ENCODE data around the gene ALX3.
"Not testable (repeated sequence)": the region's sequence is repeated elsewhere in the genome, so short reads cannot be mapped to it uniquely, and the experiment has no call there.

The ALX3 gene

DNA sequence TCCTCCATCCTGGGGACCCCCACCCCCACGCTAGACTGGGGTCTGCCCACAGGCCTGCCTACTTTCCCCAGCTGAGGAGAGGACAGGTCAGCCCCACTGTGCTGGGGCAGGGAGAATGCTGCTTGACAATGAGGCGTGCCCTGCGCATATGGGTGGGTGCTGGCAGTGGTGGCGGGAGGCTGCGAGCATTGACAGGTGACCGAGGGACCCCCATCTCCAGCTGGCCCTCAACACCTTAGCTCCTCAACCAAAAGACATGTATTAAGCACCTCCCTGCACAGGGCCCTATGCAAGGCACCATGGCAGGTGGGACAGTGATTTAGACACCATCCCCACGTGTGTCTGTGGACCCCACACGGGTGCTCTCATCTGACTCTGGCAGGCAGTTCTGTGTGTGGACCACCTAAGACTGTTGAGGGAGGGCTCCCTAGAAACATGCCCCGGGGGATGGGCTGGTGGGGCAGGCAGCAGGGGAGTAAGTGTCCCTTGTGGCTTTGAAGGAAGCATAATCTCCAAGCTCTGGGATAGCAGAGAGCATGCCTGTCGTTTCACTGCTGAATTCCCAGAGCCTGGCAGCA, 18.4 kb upstream of the ALX3 start:
- no peak for DNase-seq

DNA sequence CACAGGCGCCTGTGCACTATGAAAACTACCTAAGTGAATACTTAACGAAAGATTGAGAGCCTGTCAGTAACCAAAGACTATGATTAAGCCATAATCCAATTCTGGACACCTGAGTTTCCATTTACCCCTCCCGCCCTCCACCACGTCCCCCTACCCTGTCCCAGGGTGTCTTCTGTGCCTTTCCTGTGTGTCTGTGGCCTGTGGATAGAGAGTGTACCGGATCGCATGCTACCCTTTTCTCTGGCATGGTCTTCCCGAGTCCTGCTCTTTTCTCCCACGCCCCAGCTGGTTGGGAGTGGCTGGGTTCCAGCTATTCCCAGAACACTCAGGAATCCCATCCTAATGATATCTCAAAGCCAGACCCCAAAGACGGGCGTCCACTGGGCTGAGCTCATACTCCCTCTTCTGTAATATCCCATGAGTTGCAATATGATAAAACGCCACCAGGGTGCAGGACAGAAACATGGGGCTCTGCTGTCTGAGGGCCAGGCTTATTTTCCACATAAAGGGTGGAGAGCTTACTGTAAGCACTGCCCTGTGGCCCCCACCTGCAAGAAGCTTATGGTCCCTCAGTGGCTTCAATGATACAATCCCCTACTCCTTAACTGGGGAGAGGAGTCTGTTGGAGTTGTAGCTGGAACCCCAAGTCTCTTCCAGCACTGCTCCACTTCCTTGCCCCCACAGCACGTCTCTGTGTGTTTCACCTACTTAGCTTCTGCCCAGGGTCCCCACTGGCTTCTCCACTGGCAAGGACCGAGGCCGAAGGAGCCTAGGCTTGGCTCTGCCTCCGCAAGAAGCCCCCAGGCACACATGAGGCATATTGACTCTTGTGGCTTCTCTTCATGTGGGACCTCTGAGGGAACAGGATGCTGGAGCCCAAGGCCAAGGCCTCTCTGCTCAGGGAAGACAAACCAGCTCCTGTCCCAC, 17.6 kb upstream of the ALX3 start:
- DNase-seq: peak; percentile 68

DNA sequence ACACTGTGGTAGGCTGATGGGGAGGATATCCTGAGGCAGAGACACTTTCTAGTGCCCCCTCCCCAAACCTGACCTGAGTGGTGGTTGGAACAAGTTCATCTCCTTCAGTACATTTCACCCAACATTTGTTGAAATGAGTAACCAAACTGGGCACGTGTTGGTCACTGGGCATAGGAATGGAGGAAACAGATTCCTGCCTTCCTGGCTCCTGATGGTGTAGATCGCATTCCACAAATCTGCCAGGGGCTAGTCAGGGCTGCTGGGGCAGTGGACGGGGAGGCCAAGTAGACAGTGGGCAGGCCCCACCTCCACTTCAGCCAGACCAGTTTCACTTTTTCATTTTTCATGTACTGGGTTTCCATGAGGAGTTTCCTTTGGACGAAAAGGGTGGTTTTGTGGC, 16.5 kb upstream of the ALX3 start:
- DNase-seq: no peak

DNA sequence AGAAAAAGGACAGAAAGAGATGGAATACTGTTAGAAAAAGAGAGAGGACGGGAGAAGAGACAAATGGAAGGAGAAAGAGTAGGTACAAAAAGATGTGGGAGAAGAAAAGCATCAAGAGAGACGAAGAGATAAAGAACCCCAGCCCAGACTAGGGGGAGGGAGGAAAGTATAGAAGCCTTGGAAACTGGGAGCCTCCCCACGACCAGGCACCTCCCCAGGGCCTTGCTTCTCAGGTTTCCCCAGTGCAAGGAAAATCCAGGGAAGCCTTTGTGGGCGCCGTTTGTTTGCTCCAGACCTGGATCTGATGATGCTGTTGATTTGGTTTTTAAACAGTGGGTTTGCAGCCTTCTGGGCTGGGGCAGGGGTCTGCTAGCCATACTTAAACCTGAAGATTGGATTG, 15.2 kb upstream of the ALX3 start:
- DNase-seq: no peak

DNA sequence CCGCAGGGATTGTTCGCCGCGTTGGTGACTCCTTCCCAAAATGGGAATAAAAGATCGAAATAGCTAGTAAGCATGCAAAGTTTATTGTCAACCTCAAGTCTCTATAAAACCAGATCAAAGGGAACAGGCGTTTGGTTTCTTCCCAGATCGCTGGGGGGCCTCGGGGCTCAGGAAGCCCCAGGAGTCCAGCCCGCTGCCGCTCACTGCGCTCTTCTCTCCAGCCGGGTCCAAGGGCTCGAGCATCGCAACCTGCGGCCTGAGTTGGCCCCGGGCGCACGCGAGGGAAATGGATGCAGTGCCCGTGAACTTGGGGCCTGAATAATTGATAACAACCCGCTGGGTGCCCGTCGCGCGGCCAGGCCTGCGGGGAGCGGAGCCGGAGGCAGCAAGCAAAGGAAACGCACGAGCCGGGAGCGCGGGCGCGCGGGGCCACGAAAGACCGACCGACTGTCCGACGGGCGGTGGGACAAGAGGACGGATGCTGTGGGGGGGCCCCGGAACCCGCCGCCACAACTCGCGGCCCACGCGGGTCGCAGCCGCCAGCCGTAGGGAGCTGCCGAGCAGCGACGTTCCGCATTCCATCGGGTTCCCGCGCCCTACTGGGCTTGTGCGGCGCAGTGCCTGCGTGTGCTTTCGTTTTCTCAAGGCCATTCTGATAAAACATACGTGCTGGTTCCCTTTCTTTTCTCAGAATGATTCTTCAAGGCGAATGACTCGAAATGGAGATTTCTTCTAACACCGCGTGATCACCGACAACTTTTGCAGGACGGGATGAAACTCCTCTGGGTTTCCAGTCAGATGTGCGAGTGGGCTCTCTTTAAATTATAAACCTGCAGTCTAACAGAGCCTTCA, 14.0 kb upstream of the ALX3 start:
- DNase-seq: no peak

DNA sequence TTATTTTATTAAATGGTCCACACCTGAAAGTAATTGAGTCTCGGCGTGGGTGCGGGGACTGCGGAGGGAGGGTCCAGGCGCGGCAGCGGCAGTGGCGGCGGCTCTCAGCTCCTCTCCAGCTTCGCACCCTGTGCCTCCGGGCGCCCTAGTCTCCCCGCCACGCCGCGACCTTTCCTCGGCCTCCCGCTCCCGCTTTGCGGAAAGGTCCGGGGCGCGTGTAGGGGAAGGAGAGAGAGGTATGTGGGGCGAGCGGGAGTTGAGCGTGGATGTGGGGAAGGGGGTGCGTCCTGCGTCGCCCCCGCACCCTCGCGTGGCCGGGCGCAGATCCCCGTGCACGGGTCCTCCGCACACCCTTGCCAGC, 13.4 kb upstream of the ALX3 start:
- DNase-seq: no peak

DNA sequence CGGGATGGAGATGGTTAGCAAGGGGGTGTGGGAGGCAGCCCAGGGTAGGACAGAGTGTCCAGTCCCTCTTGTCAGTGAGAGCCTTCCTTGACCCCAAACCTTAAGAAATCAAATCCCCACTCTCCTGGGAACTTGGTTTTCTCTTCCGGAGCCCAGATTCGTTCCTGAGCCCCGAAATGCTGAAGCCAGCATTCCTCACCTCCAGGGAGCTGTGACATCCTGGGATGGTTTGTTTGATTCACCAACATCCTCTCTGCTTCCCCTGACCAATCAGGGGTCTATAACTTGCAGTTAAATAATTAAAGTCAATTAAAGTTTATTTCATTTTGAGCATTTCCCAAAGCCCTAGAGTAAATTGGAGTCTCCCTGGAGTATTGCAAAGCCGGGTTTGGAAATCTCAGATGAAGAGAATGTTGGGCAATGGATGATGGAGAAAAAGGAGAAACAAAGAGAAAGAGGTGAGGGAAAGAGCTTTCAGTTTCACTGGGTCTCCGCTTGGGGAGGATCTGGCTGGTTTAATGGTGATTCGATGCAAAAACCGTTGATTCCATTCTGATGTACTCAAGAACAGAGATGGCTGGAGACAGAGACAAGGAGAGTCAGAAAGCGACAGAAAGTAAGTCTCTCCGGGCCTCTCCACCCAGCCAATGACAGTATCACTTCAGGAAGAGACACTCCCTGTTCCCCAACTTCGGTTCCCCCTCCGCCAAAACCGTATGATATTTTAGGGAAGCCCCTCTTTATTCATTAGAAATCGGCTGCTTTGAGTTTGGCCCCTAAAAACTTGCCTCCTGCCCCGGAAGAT, 12.8 kb upstream of the ALX3 start:
- no peak for DNase-seq

DNA sequence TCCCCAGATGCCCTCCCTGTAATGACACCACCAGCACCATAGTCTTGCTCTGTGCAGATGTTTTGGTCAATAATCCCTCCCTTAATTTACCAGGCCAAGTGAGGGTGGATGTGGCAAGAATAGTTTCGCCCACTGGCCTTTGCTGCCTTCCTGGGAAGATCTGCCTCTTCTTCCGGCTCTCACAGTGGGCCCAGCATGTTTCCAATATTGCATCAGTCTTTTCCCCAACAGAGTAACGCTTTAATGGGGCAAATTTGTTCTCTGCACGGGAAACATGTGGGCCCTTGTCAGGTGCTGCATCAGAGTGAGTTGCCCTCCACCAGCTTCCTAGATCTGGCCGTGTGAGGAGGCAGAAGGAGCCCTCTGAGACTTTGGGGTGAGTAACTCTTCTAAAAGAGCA, 12.0 kb upstream of the ALX3 start:
- DNase-seq: no peak

DNA sequence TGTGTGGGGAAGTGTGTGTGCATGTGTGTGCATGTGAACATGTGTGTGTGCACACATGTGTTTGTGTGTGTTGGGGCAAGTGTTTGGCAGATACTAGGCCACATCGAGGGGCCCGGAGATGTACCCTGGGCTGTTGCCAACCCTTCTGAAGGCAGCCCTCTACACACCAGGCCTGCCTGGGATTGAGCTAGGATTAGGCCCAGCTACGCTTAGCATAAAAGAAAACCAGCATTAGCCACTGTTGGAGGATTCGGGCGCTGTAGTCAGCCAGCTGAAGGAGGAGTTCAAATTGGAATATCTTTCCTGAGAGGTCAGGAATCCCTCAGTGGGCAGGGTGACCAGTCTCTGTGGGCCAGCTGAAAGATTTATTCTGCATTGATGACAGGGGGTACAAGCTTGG, 10.6 kb upstream of the ALX3 start:
- no peak for DNase-seq

DNA sequence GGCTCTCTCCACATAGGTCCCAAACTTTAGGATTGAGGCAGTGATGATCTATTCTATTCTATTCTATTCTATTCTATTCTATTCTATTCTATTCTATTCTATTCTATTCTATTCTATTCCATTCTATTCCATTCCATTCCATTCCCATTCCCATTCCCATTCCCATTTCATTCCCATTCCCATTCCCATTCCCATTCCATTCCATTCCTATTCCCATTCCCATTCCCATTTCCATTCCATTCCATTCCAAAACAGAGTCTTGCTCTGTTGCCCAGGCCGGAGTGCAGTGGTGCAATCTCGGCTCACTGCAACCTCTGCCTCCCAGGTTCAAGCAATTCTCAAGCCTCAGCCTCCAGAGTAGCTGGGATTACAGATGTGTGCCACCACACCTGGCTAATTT, 9.5 kb upstream of the ALX3 start:
- DNase-seq: not testable (repeated sequence)

DNA sequence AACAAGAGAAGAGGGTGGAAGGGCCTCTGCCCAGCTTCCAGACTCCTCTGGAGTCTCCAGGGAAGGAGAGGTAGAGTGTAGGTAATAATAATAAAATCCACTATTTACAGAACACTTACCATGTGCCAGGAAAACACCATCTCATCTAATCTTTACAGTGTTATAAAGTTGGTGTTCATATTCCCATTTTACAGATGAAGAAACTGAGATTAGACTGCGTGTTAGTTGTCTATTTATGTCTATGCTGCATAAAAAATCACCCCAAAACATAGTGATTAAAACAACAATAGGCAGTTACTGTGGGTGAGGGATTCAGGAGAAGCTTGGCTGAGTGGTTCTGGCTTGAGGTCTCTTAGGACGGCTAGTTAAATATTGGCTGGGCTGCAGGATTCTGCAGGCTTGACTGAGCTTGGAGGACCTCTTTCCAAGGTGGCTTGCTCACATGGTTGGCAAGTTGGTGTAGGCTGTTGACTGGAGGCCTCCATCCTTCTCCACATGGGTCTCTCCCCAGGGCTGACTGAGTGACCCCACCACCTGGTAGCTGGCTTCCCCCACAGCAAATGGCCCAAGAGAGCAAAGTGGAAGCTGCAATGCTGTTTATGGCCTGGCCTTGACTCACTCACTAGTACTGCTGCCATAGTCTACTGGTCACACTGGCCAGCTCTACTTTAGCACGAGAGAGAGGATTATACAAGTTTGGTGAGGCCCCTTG, 6.5 kb upstream of the ALX3 start:
- DNase-seq: no peak

DNA sequence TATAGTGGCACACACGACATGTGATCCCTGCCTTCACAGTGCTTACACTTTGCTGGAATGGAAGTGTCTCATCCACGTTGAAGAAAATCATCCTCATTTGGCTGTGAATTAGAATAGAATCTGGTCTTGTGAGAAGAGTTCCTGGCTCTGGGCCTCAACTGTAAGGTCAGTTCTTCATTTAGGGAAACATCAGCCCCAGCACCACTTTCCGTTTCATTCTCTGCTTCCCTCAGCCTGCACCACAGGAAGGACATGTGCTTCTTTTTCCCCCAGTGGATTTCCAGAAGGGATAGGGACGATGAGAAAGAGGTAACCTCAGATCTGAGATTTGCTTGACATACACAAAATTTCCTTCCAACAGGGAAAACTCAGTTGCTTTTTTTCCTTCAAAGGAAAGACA, 3.7 kb upstream of the ALX3 start:
- no peak for DNase-seq

DNA sequence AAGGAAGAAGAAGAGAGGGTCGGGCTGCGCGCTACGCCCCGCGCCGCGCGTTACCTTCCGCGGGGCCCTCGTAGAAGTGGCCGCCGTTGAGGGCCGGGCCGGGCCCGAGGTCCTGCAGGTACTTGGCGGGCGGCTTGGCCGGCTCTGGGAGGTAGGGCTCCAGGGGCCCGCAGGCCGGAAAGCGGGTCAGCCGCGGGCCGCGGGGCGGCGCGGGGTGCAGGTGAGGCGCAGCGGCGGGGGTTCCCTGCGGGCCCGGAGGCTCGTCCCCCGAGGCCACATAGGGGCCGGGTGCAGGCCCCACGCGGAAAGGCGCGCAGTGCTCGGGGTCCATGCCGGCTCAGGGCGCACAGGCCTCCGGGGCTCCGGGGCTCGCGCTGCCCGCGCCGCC, 196 bp downstream of the ALX3 start:
- no peak for DNase-seq

DNA sequence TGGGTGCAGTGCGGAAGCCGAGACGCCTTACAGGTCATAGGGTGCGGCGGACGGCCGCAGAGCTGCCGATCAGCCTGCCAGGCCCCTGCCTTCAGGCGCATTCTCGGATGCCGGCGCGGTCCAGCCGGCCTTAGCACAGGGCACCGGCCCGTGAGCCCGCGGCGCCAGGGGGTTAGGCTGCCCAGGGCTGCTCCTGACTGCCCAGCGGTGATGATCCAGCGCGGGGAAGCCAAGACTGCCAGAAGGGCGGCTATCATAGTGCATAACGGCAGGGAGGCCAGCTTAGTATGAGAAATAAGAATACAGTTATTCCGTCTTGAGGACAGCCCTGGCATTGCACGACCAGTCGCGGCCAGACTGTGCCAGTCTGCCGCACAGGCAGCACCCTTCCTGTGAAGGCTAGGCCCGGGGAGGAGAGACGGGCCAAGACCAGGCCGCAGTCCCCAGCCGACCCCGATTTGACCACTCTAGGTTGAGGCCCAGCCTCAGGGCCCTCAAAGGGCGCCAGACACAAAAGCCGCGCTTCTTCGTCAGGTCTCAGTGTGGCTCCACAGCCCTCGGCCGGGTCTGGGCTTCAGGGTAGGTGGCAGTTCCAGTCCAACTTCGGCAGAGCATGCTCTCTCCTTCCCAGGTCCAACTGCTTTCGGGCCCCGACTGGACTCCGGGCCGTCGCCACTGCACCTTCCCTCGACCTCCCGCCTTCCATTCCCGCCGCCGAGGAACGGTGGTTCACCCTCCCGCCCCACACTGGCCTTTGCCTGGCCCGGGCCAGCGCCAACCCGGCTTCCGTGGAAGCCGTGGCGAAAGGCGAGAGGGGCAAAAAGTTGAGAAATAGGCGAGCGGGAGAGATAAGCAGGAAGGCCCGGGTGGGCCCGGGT, 829 bp downstream of the ALX3 start:
- DNase-seq: no peak

DNA sequence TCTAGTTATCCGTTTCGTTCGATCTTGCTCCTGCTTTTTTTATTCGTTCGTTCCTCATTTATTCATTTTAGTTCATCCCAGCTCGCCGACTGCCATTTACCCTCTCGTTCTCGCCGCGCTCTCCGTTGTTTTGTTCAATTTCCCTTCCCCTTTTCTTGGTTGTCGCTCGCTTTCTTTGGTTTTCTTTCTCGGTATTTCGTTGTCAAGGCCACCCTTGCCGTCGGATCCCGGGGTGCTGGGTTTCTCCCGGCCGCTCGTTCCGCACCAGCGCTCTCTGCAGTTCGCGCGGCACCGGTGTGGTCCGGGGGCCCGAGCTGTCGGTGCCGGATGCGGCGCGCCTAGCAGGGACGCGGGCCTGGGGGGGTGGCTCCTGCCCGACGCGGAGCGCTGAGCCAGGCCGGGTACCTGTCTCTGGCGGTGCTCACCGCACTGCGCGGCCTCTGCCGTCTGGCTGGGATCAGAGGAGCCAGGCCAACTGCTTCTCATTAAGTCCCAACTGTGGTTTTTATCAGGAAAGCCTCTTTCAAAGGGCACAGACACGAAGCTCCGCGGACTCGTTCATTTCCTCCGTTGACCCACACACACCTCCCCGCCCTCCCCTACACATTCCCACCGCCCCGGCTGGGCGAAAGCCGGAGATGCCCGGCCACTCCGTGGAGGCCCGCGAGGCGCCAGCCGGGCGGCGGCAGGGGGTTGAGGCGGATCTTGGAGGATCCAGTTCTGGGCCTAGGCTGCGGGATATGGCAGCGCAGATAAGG, 1.6 kb downstream of the ALX3 start:
- DNase-seq: no peak

DNA sequence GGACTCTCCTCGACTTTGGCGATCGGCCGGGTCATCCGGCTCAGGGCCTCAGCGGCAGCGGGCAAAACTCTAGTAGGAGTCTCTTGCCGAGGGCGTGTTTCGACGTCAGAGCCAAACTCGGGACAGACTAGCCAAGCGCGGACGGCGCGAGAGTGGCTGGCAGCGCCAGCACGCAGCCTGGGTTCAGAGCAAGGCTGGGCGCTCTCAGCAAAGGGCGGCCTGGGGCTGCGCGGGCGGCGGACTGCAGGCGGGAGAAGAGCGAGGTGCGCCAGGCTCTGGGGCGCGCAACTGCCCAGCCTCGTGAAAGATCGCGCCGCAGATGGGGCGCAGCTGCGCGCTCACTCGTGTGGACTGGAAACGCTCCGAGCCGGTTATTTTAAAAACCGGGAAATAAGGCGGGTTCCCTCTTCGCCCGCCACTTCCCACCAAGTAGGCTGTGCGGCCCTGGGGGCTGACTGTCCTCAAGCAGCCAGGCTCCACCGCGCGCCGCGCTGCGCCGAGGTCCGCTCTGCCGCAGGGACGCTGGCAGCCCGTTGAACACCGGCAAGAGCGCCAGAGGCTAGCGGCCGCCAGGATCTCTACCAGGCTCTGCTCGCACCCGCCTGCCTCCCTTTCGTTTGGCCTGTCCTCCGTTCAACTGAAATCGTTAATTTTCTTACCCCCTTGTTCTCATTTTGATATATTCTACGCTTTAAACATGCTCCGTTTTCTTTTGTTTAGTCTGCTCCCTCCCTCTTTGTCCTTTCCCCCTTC, 2.4 kb downstream of the ALX3 start:
- DNase-seq: no peak

DNA sequence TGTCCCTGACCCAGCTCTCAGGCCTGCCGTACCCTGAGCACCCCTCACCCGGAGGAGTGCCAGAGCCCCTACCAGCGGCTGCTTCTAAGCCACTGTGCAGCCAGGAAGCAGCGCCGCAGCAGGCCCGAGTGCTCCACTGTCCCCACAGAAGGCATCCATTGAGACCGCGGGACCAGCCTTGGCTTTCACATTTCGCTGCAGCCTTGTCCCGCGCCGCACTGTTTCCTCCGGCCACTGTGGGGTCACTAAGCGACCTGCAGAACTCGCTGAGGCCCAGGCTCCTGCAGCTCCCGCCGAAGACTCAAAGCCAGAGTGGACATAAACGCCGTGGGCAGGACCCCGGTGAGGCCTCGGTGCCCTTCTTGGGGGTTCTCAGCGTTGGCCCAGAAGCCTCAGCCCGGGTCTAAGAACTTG, 3.0 kb downstream of the ALX3 start:
- no peak for DNase-seq

DNA sequence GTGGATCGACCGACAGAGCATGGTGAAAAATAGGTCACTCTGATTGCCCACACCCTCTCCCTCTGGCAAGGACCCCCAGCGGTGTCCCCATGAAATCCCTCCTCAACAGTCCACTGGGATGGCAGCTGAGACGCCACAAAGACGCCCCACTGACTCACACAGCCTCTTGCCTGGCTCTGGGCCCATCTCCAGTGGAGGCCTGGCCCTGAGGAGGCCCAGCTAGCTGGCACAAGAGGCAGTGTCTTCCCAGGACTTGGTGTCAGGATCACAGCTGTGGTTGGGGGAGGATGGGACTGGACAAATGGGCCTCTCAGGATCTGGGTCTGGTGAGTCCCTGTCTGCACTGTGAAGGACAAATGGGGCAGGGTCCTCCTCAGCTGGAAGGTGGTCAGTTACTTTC, 4.6 kb downstream of the ALX3 start:
- DNase-seq: no peak

DNA sequence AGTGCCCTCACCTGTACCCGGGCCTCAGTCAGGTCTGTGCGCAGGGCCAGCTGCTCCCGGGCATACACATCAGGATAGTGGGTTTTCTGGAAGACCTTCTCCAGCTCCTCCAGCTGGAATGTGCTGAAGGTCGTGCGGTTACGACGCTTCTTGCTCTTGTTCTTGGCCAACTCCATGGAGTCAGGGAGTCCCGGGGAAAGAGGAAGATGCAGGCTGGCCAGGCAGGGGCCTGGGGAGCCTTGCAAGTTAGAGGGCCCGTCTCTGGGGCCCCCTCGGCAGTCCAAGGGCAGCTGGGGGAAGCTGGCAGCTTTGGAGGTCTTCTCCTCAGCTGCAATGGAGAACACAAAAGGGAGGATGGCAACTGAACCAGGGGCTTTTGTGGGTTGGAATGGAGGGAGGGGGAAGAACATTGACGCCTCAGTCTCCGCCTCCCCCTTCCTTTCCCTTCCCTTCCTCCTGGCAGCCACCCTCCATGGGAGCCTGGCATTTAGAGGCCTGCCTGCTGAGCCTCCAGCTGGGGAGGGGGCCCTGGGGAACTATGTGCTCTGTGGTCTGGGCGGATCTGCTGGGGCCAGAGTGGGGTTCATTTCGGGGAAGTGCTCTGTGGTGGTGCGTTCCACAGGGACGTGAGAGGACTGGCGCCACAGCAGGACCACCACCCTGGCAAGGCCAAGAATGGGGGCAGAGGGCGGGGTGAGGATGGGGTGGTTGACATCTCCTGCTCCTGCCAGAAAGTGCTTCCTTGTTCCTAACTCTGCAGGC, 5.7 kb downstream of the ALX3 start:
- no peak for DNase-seq

All from COR-L47 (cell line).